Mucosa of descending colon (tissue), 3 donors: ENCODE results near the gene SLC49A3. TPM values are rescaled to one million over a fixed set of nuclear protein-coding genes. Genes with fewer than 3 reads are reported as not detected.
A peak's percentile ranks its signal among the peaks of the same experiment; 100 is the strongest.

ENCODE experiments used
- ATAC-seq: fragments of 200-7000 bp; cut with Tn5 transposase; one replicate; pipeline ENCODE4 v1.9.1; 2020; ENCODE audit warnings: mild to moderate bottlenecking, moderate library complexity
- DNase-seq, 3 donors: peaks; one replicate each; pipeline ENCODE4 v3.0.0-alpha.2; 2020
- H3K36me3 ChIP-seq: fragments of 200-600 bp; one replicate; pipeline ENCODE4 v1.8.0; 2021; ENCODE audit warnings: low read depth, mild to moderate bottlenecking
- H3K4me1 ChIP-seq: fragments of 200-600 bp; one replicate; pipeline ENCODE4 v1.8.0; 2021; ENCODE audit warnings: low read depth, mild to moderate bottlenecking
- H3K4me3 ChIP-seq: fragments of 200-600 bp; one replicate; pipeline ENCODE4 v1.8.0; 2021; ENCODE audit warnings: mild to moderate bottlenecking
- H3K9me3 ChIP-seq: fragments of 200-600 bp; one replicate; pipeline ENCODE4 v1.8.0; 2021; ENCODE audit warnings: mild to moderate bottlenecking
- CTCF ChIP-seq: fragments of 200-600 bp; IDR thresholded peaks from one replicate; pipeline ENCODE4 v1.8.0; 2022; ENCODE audit warnings: antibody characterized with exemption, mild to moderate bottlenecking
- intact Hi-C, 2 donors: fragments of 100-400 bp; cut with DNase I in 1 of 2; cut with micrococcal nuclease in 1 of 2; formaldehyde crosslinking; loops; one replicate each; pipeline versions ENCODE4 v1.11.0 to v1.11.1; 2022; cut with DNase I, micrococcal nuclease
- total RNA-seq, 3 donors: library from RNA; stranded (reverse); fragmentation: NEBNext Ultra II Directional in 2 of 3; extraction: Animal tissue kit (Norgen Biotek cat#: 25700) in 2 of 3; gene quantifications; one replicate each; pipeline versions ENCODE4 v1.2.1 to v1.2.4, GENCODE V29; 2021 to 2023
- donor health status: DM: no; HTN: no; CAD: no; lungs with moderate emphysema.
- donor health status: DM: no; HTN: no; CAD: no.
- donor health status: DM: no; HTN: yes; CAD: no.

Gene SLC49A3
- total RNA-seq, 3 donors from 2014 or later = 9.9 to 14.1 (median 11.5) TPM

- H3K4me3 ChIP-seq = no peak overlapping the region
- peaks cover 3% of the 10 kb centered on the region for H3K36me3 ChIP-seq
- peaks cover 50% of the 10 kb centered on the region for H3K4me1 ChIP-seq
- TF ChIP-seq CTCF = no peak
- intact Hi-C loops = no loop called here
- no peak for ATAC-seq
- H3K9me3 ChIP-seq = no peaks in the 10 kb centered on the region
- DNase-seq = no peak
These were observed 10.4 kb downstream of the SLC49A3 start for GRCh38 chr4:678331-679103.

- no peak for TF ChIP-seq CTCF
- DNase-seq (peak; percentile 89 to 92 (median 89)), ATAC-seq (peak; percentile 51)
- H3K9me3 ChIP-seq = no peaks in the 10 kb centered on the region
- peaks cover 49% of the 10 kb centered on the region for H3K4me1 ChIP-seq
- intact Hi-C loops = no loop called here
- peaks cover 3% of the 10 kb centered on the region for H3K36me3 ChIP-seq
- H3K4me3 ChIP-seq = no peak overlapping the region
These were observed 11.3 kb downstream of the SLC49A3 start for GRCh38 chr4:677431-678293.

DNA sequence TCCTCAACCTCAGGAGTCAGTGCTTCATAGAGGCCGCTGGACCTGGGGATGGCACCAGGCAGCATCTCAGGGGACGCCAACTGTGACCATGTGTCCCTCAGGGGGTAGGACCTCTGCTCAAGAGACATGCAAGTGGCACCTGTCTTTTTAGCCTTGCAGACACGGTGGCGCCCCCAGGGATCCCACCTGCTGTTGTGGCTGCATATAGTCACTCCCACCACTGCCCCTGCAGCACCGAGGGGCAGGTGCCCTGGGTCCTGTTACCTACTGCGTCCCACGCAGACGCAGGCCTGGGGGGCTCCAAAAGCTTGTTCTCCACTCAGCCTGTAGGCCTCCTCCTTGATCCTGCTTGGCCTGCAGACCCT, 12.1 kb downstream of the SLC49A3 start:
- no peak for TF ChIP-seq CTCF
- peak in 2 of 3 donors; percentile 22 to 44 for DNase-seq
- ATAC-seq = no peak
- no peaks in the 10 kb centered on the region for H3K9me3 ChIP-seq
- intact Hi-C loops = no loop called here
- no peak overlapping the region for H3K4me3 ChIP-seq
- peaks cover 41% of the 10 kb centered on the region for H3K4me1 ChIP-seq
- peaks cover 3% of the 10 kb centered on the region for H3K36me3 ChIP-seq

DNA sequence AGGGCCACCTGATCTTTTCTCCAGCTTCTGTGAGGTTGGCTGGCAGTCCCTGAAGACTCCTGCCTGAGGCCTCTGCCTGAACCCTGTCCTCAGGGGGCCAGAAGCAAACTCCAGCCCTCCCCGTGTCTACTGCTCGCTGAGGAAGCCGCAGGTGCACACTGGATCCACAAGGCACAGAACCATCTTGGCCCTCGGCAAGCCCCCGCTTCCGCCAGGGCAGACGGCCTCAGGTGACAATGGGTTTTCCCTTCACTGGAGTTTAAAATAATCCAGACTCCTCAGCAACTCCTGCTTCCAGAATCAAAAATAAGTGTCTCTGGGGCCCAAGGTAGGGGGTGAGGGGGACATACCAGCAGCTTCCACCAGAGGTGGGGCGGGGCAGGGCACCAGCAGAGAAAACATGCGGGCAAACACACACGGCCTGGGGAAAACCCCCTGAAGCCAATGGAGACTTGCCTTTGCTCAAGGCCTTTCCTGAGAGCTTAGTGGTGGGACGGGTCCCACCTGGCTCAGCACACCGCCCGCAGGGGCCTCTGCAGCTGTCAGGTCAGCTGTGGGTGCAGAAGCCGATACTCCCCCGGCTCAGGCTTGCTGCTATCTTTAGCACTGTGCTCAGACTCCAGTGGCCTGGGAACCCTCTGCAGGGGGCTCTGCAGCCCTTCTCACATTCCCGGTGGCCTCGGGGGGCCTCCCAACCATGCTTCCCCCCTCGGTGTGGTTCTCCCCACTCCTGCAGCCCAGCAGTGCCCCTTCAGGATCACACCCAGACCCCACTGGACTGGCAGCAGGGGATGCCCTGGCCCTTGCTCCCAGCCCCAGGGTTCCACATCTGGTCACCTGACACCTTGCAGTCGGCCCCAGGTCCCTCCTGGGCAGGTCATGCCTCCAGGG, 12.7 kb downstream of the SLC49A3 start:
- DNase-seq = peak in 1 of 3 donors; percentile 30
- Histone ChIP-seq H3K4me1 (peaks cover 38% of the 10 kb centered on the region), H3K36me3 (peaks cover 3% of the 10 kb centered on the region), H3K9me3 (no peaks in the 10 kb centered on the region), H3K4me3 (no peak overlapping the region)
- intact Hi-C loops = no loop called here
- no peak for ATAC-seq
- TF ChIP-seq CTCF = no peak
